ENCODE results near the gene AMFR.

AMFR gene

GRCh38 chr16:56338566-56339318 lies 86.6 kb downstream of the AMFR start:
- DNase-seq (ENCODE audit: low read depth), result no peak
- no peak overlapping the region for H3K4me3 ChIP-seq (ENCODE audit: low read depth, low read length)

- H3K4me3 ChIP-seq (ENCODE audit: low read depth, low read length), result no peak overlapping the region
Measured at GRCh38 chr16:56337858-56338325, 87.5 kb downstream of the AMFR start.

GRCh38 chr16:56337131-56337857 lies 88.1 kb downstream of the AMFR start:
- no peak for DNase-seq (ENCODE audit: low read depth)
- H3K4me3 ChIP-seq (ENCODE audit: low read depth, low read length), result no peak overlapping the region

More at GRCh38 chr16:56337858-56338325, 87.5 kb downstream of the AMFR start:
- DNase-seq (ENCODE audit: low read depth), result no peak

- DNase-seq (ENCODE audit: low read depth), result no peak
- no peak overlapping the region for H3K4me3 ChIP-seq (ENCODE audit: low read depth, low read length)
Measured at GRCh38 chr16:56336711-56337110, 88.6 kb downstream of the AMFR start.

- H3K4me3 ChIP-seq (ENCODE audit: low read depth, low read length), result no peak overlapping the region
- DNase-seq (ENCODE audit: low read depth), result no peak
Measured at GRCh38 chr16:56336071-56336688, 89.2 kb downstream of the AMFR start.

GRCh38 chr16:56334761-56335160 lies 90.6 kb downstream of the AMFR start:
- H3K4me3 ChIP-seq (ENCODE audit: low read depth, low read length), result no peak overlapping the region
- DNase-seq (ENCODE audit: low read depth), result no peak

- DNase-seq (ENCODE audit: low read depth), result peak; percentile 21
- no peak overlapping the region for H3K4me3 ChIP-seq (ENCODE audit: low read depth, low read length)
Measured at GRCh38 chr16:56332464-56333079, 92.8 kb downstream of the AMFR start.

GRCh38 chr16:56331915-56332314 lies 93.4 kb downstream of the AMFR start:
- no peak for DNase-seq (ENCODE audit: low read depth)
- no peak overlapping the region for H3K4me3 ChIP-seq (ENCODE audit: low read depth, low read length)

- H3K4me3 ChIP-seq (ENCODE audit: low read depth, low read length), result no peak overlapping the region
- DNase-seq (ENCODE audit: low read depth), result no peak
Measured at GRCh38 chr16:56331399-56331798, 93.9 kb downstream of the AMFR start.

- no peak for DNase-seq (ENCODE audit: low read depth)
- H3K4me3 ChIP-seq (ENCODE audit: low read depth, low read length), result no peak overlapping the region
Measured at GRCh38 chr16:56330476-56330875, 94.9 kb downstream of the AMFR start.

DNA sequence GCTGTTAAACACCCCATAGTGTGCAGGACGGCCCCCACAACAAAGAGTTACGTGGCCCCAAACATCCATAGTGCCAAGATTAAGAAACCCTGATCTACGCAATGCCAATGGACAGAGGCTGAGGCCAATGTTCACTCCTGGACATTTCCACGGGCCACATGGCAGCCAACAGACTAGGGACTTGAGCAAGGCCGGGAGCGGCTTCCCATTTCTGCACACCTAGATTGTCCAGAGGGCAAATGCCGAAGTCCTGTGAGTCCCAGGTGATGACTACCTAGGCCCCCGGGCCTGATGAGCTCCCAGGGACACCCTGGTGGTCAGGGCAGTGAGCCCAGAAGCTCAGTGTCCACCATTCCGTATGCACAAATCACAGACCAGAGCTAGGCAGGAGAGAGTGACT lies 95.5 kb downstream of the AMFR start:
- H3K4me3 ChIP-seq (ENCODE audit: low read depth, low read length), result no peak overlapping the region
- no peak for DNase-seq (ENCODE audit: low read depth)

GRCh38 chr16:56328276-56329022 lies 96.9 kb downstream of the AMFR start:
- no peak overlapping the region for H3K4me3 ChIP-seq (ENCODE audit: low read depth, low read length)
- no peak for DNase-seq (ENCODE audit: low read depth)

DNA sequence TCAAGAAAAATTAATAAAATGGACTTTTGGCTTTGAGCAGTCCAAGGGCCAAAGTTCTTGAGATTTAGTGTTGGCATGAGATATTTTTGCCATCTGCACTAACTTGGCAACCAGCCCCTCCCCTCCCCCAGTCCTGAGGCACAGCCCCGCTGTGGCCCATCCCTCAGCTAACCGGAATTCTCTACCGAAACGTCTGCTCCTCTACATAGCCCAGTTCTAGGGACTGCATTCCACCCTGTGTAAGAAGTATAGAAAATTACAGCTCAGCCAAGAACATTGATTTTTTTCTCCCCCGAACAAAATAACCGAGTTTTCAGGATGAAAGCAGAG lies 97.5 kb downstream of the AMFR start:
- no peak for DNase-seq (ENCODE audit: low read depth)
- no peak overlapping the region for H3K4me3 ChIP-seq (ENCODE audit: low read depth, low read length)

DNA sequence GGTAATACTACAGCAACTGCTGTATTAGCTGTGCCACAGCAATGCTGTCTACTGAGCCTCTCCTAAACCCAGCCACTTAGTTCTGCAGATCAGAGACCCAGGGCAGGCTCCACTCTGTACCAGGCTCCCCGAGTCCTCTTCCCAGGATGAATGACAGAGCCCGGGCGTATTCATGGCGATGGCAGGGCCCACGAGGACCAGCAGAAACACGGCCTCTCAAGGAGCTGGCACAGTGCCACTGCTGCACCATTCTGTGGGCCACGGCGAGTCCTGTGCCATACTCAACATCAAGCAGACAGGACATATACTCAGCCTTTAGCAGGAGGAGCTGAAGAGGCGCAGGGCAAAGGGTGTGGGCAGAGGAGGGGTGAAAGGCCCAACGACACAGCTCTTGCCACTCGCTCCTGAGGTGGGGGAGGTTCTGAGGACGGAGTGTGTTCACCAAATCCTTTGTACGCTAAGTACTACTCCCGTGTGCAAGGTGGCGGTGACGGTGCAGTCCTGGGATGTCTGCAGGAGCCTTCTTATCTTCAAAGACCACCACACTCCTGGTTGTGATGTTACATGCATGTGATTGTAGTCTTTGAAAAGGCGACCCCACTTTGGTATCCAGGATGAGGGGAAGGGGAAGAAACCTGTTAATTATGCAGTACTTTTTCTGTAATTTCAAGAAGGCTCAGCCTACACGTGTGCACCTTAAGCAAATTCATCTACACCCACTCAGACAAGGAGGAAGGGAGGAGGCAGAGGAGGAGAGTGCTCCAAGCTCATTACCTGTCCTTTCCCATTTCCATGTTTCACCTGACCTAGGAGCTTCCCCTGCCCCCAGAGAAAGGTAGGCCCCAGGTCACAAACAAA lies 98.0 kb downstream of the AMFR start:
- DNase-seq (ENCODE audit: low read depth), result no peak
- no peak overlapping the region for H3K4me3 ChIP-seq (ENCODE audit: low read depth, low read length)

DNA sequence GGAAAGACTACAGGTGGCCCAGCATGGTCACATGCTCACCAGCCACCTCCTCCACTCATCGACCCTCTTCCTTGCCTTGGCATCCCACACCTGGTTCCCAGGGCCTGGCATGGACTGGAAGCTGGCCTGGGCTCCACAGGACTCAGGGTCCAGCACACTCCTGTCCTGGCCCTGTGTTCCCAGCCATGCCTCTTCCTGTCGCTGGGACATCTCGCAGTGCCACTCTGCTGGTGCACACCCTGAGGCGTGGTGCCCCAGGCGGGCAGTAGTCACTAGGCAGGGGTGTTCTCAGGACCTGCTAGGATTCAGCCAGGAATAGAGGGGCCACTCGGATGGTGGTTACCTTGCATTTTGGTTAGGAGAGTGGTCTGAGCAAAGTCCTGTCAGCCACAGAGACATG lies 99.4 kb downstream of the AMFR start:
- DNase-seq (ENCODE audit: low read depth), result no peak
- H3K4me3 ChIP-seq (ENCODE audit: low read depth, low read length), result no peak overlapping the region

DNA sequence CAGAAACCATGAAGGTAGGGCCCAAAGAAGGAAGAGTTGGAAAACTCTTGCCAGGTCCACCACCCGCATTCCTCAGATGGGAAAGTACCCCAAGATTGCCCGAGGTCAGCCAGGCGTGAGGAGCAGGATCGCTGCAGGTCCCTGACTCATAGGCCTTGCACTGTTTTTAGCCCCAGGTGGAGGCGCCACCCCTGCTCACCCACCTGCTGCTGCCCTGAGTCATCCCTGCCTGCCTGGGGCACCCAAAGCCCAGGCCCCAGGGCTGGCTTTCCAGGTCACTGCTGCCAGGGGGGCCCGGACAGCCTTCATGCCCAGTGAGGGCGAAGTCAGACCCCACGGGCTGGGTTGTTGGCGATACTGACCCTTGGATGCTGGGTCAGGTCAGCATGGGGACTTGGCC lies 100.9 kb downstream of the AMFR start:
- no peak for DNase-seq (ENCODE audit: low read depth)

GRCh38 chr16:56321571-56321970 lies 103.8 kb downstream of the AMFR start:
- no peak overlapping the region for H3K4me3 ChIP-seq (ENCODE audit: low read depth, low read length)
- DNase-seq (ENCODE audit: low read depth), result no peak

More for the DNA sequence above, 100.9 kb downstream of the AMFR start:
- H3K4me3 ChIP-seq (ENCODE audit: low read depth, low read length), result no peak overlapping the region

DNA sequence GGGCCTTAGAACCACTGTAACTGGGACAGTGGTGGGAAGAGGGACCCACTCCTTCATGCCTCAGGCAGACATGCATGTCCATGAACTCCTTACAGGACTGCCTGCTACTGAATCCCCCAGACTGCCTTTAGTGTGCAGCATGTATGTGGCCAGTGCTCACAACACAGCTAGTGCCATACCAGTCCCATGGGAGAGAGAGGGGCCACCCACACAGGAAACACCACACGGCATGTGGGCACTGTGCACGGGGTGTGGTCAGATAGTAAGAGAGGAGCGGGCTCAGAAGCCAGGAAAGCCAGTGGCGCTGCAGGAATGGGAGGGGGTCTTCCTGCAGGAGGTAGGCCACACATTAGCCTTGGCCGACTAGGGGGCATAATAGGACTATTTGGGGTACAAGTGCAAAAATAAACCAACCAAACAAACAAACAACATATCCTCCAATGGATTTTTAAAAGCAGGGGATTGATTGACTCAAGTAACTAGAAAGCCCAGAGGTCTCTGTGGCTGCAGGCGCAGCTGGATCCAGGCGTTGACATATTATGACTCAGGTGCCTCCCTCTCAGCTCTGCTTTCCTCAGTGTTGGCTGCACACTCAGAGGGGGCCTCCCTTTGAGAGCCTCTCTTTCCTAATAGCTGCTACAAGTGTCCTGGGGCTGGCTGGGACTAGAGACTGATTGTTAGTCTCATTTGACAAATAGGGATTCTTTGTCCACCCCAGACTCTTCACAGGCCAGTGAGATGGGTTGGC lies 104.4 kb downstream of the AMFR start:
- DNase-seq (ENCODE audit: low read depth), result no peak
- H3K4me3 ChIP-seq (ENCODE audit: low read depth, low read length), result no peak overlapping the region

Data from skeletal muscle cell (primary cell).